Left ventricle myocardium inferior (tissue), 1 donor: ENCODE results near the gene ZNF749. TPM values are rescaled to one million over a fixed set of nuclear protein-coding genes. Genes with fewer than 3 reads are reported as not detected.
A peak's percentile ranks its signal among the peaks of the same experiment; 100 is the strongest.

Experiments used
- DNase-seq: peaks from one replicate; pipeline ENCODE4 v3.0.0-alpha.2; 2020
- H3K27ac ChIP-seq: fragments of 200-600 bp; replicated peaks from 2 replicates; pipeline ENCODE4 v1.8.0; 2021
- H3K27me3 ChIP-seq: fragments of 200-600 bp; 2 replicates; pipeline ENCODE4 v1.8.0; 2021; ENCODE audit warnings: low read depth
- H3K36me3 ChIP-seq: fragments of 200-600 bp; 2 replicates; pipeline ENCODE4 v1.8.0; 2021
- H3K4me1 ChIP-seq: fragments of 200-600 bp; 2 replicates; pipeline ENCODE4 v1.8.0; 2021
- H3K4me3 ChIP-seq: fragments of 200-600 bp; 2 replicates; pipeline ENCODE4 v1.8.0; 2021; ENCODE audit warnings: mild to moderate bottlenecking, moderate library complexity
- H3K9me3 ChIP-seq: fragments of 200-600 bp; replicated peaks from 2 replicates; pipeline ENCODE4 v1.8.0; 2021
- intact Hi-C: fragments of 100-400 bp; cut with micrococcal nuclease; formaldehyde crosslinking; loops from one replicate; pipeline ENCODE4 v1.11.0; 2022
- total RNA-seq: library from RNA; stranded (reverse); fragmentation: NEBNext Ultra II Directional; extraction: Animal tissue kit (Norgen Biotek cat#: 25700); gene quantifications from one replicate; pipeline ENCODE4 v1.2.1, GENCODE V29; 2021
- TF ChIP-seq, protein P1 (sequence below): fragments of 200-600 bp; IDR thresholded peaks from 2 replicates; pipeline ENCODE4 v1.8.0; 2021; ENCODE audit warnings: antibody characterized with exemption, mild to moderate bottlenecking, borderline replicate concordance
- donor health status: DM: no; HTN: yes; CAD: no; lungs with severe emphysema.

ZNF749 gene
- total RNA-seq, 1 donor from 2014 or later: 3.4 TPM

DNA sequence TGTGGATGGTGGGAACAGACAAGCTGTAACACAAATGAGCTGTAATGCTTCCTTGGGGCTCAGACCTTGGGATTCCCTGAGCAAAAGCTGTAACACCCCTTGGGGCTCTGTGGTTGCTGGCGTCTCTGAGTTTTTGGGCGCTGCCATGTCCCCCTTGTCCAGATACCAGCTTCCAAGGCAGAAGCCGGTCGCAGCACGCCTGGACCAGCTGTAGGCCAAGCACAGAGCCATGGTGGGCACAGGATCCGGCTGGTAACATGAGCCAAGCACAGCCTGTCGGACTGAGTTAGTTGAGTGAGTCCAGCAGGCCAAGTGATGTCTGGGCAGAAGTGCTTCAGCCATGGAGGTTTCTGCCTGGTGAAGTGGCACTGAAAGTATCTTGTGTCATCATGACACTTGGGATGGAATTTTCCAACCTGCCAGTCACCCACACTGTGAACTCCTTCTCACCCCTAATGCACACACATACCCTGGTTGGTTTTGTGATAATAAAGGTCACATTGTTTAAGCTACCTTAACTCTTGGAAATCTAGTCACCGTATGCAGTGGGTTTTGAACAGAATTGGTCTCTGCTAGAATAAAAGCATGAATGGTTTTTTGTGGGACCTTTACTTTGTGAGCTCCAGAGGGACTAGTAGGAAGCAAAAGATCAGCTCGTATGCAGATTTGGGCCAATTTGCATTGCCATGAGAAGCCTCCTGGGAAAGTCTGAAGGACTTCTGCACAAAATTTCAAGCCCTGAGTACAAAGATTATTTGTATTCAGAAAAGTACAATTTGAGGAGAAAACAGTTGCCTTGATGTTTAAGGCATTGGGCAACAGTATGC is 31.2 kb upstream of the ZNF749 start:
- H3K4me3 ChIP-seq: no peak overlapping the region
- peaks cover 6% of the 10 kb centered on the region for H3K4me1 ChIP-seq
- DNase-seq: no peak
- no peaks in the 10 kb centered on the region for H3K27me3 ChIP-seq
- peaks cover 43% of the 10 kb centered on the region for H3K36me3 ChIP-seq
- intact Hi-C loops: no loop called here
- no peak overlapping the region for H3K27ac ChIP-seq
- peaks cover 50% of the 10 kb centered on the region for H3K9me3 ChIP-seq
- TF ChIP-seq, protein P1, sequence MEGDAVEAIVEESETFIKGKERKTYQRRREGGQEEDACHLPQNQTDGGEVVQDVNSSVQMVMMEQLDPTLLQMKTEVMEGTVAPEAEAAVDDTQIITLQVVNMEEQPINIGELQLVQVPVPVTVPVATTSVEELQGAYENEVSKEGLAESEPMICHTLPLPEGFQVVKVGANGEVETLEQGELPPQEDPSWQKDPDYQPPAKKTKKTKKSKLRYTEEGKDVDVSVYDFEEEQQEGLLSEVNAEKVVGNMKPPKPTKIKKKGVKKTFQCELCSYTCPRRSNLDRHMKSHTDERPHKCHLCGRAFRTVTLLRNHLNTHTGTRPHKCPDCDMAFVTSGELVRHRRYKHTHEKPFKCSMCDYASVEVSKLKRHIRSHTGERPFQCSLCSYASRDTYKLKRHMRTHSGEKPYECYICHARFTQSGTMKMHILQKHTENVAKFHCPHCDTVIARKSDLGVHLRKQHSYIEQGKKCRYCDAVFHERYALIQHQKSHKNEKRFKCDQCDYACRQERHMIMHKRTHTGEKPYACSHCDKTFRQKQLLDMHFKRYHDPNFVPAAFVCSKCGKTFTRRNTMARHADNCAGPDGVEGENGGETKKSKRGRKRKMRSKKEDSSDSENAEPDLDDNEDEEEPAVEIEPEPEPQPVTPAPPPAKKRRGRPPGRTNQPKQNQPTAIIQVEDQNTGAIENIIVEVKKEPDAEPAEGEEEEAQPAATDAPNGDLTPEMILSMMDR: no peak

DNA sequence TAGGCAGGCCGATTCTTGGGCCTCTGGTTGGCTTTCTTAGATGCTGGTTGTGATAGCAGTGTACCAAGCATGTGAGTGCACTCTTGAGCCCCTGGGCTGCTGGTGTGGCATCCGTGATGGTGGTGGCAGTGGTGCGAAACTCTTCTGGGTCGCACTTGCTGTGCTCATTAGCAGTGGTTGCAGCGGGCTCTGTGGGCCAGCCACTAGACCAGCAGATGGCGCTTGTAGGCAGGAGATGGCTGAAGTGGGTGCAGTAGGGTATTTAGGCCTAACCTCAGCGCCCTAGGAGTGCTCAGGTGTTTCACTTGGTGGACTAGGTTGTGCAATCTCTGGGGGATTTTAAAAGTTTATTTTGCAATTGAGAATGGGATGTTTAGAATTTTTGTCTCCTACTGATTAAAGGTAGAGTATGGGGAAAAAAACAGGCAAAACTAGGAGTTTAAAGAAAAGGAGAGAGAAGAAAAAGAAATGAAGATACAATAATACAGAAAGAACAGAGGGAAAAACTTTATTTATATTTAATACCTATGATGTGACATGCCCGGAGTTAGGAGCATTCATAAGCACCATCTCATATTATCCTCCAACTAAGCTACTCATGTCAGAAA is 28.5 kb upstream of the ZNF749 start:
- Histone ChIP-seq H3K36me3 (peaks cover 18% of the 10 kb centered on the region), H3K4me3 (no peak overlapping the region), H3K9me3 (peaks cover 23% of the 10 kb centered on the region), H3K27ac (no peak overlapping the region), H3K4me1 (peaks cover 18% of the 10 kb centered on the region), H3K27me3 (no peaks in the 10 kb centered on the region)
- intact Hi-C loops: no loop called here
- TF ChIP-seq, protein P1: peak; percentile 81
- DNase-seq: peak; percentile 55

DNA sequence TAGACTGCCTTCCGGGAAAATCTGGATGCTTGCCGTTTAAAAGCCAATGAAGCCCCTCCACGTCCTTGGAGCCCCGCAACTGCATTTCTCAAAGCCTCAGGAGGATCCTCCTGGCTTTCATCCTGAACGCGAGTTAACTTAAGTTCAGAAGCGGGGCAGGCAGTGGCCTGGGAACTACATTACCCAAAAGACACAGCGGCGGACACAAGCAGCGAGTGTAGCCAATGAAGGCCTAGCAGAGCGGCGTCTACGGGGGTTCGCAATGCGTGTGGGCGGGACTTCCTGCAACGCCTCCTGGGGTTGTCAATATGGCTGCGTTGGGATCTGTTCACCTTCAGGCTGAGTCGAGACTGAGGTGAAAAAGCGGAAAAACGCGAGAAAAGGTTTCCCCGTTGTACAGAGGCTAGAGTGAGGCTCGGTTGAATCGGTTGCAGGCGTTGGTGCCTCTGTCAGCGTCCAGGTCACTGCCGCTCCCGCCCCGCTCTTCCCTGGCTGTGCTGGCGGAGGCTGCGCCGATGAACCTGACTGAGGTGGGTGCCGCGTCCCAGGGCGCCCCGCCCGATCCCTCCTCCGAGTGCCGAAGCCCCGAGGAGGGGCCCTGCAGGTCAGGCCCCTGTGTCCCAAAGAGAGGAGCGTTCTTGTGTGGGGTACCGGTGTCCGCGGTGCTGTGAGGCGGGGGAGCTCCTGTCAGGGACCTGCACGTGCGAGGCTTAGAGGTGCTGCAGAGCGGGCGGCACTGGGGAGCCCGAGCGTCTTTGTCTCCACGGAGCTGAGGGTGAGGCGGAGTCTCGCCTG is 24.1 kb upstream of the ZNF749 start, which contains the start of gene ZNF17:
ZNF17 (plus strand) TSS at position 285 of the 795 bp plus-strand sequence. CDS start 2,455 bp downstream, outside the sequence.
- Histone ChIP-seq H3K36me3 (peaks cover 35% of the 10 kb centered on the region), H3K9me3 (peaks cover 8% of the 10 kb centered on the region), H3K4me3 (peak within 1 kb of the TSS; percentile 99), H3K4me1 (peaks cover 42% of the 10 kb centered on the region), H3K27ac (peak within 1 kb of the TSS; percentile 90), H3K27me3 (no peaks in the 10 kb centered on the region)
- DNase-seq: peak; percentile 94
- intact Hi-C loops: no loop called here
- TF ChIP-seq, protein P1: no peak

DNA sequence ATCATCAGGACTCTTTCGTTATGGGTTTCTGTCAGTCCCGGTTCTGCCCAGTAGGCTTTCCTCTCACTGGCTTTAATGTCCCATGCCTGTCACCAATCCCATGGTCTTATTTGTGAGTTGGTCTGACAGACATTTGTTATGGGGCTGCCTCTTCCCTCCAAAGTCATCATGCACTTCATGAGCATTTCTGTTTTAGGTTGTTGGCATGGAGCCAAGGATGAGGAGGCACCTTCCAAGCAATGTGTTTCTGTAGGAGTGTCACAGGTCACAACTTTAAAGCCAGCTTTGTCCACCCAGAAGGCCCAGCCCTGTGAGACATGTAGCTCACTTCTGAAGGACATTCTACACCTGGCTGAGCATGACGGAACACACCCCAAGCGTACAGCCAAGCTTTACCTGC is 15.7 kb upstream of the ZNF749 start:
- intact Hi-C loops: no loop called here
- Histone ChIP-seq H3K27me3 (no peaks in the 10 kb centered on the region), H3K4me3 (no peak overlapping the region), H3K36me3 (peaks cover 92% of the 10 kb centered on the region), H3K4me1 (peaks cover 13% of the 10 kb centered on the region), H3K9me3 (peaks cover 92% of the 10 kb centered on the region), H3K27ac (no peak overlapping the region)
- DNase-seq: no peak
- TF ChIP-seq, protein P1: no peak

DNA sequence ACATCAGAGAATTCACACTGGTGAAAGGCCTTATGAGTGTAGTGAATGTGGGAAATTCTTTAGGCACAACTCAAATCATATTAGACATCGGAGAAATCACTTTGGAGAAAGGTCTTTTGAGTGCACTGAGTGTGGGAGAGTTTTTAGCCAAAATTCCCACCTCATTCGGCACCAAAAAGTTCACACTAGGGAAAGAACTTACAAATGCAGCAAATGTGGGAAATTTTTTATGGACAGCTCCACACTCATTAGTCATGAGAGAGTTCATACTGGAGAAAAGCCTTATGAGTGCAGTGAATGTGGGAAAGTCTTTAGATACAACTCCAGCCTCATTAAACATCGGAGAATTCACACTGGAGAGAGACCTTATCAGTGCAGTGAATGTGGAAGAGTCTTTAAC is 14.1 kb upstream of the ZNF749 start:
- Histone ChIP-seq H3K36me3 (peaks cover 76% of the 10 kb centered on the region), H3K4me1 (peaks cover 4% of the 10 kb centered on the region), H3K9me3 (peaks cover 100% of the 10 kb centered on the region), H3K27me3 (no peaks in the 10 kb centered on the region), H3K4me3 (no peak overlapping the region), H3K27ac (no peak overlapping the region)
- TF ChIP-seq, protein P1: no peak
- DNase-seq: no peak
- intact Hi-C loops: no loop called here
